PC-9 (cell line): ENCODE results near the gene HNF1A.

Experiments used
- CTCF ChIP-seq: fragments of 200-600 bp; sonication (generic); conservative IDR thresholded peaks from 2 replicates; pipeline ENCODE4 v1.6.1; 2017; ENCODE audit warnings: mixed run types, antibody characterized with exemption, mild to moderate bottlenecking, moderate library complexity
- EZH2 ChIP-seq: fragments of 200-600 bp; sonication (generic); IDR thresholded peaks from 2 replicates; pipeline ENCODE4 v1.8.0; 2017; ENCODE audit warnings: antibody characterized with exemption, low read depth

GRCh38 chr12:120979220-120979861 is 998 bp downstream of the HNF1A start:
- no peak for TF ChIP-seq EZH2
- no peak for TF ChIP-seq CTCF
